Measurements from ENCODE around the gene PCLO. TPM values are rescaled to one million over a fixed set of nuclear protein-coding genes. Genes with fewer than 3 reads are reported as not detected.
A peak's percentile ranks its signal among the peaks of the same experiment; 100 is the strongest.

PCLO gene
- total and polyA plus RNA-seq, 2 of the 8 experiments (the other 6 are each of a cell fraction or from before 2014, with no cell fraction given) = 1.5 to 3.2 TPM

DNA sequence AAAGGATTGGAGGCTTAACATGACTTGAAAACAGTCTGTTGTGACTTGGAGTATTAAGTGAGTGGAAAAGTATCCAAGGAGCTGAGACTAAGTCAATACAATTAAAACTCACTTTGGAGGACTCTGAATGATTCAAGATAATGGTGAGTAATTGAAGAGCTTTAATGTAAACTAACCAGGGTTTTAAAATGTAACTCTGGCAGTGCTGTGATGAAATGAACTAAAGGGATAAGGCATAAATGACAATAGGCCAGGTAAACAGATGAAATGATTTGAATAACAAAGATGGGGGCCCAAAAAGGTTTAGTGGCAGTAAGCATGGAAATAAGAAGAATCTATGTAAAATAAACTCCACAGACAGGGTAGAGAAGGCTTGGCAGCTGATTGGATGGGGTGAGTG lies 402.6 kb downstream of the PCLO start (continued):
- TF ChIP-seq, protein P1, sequence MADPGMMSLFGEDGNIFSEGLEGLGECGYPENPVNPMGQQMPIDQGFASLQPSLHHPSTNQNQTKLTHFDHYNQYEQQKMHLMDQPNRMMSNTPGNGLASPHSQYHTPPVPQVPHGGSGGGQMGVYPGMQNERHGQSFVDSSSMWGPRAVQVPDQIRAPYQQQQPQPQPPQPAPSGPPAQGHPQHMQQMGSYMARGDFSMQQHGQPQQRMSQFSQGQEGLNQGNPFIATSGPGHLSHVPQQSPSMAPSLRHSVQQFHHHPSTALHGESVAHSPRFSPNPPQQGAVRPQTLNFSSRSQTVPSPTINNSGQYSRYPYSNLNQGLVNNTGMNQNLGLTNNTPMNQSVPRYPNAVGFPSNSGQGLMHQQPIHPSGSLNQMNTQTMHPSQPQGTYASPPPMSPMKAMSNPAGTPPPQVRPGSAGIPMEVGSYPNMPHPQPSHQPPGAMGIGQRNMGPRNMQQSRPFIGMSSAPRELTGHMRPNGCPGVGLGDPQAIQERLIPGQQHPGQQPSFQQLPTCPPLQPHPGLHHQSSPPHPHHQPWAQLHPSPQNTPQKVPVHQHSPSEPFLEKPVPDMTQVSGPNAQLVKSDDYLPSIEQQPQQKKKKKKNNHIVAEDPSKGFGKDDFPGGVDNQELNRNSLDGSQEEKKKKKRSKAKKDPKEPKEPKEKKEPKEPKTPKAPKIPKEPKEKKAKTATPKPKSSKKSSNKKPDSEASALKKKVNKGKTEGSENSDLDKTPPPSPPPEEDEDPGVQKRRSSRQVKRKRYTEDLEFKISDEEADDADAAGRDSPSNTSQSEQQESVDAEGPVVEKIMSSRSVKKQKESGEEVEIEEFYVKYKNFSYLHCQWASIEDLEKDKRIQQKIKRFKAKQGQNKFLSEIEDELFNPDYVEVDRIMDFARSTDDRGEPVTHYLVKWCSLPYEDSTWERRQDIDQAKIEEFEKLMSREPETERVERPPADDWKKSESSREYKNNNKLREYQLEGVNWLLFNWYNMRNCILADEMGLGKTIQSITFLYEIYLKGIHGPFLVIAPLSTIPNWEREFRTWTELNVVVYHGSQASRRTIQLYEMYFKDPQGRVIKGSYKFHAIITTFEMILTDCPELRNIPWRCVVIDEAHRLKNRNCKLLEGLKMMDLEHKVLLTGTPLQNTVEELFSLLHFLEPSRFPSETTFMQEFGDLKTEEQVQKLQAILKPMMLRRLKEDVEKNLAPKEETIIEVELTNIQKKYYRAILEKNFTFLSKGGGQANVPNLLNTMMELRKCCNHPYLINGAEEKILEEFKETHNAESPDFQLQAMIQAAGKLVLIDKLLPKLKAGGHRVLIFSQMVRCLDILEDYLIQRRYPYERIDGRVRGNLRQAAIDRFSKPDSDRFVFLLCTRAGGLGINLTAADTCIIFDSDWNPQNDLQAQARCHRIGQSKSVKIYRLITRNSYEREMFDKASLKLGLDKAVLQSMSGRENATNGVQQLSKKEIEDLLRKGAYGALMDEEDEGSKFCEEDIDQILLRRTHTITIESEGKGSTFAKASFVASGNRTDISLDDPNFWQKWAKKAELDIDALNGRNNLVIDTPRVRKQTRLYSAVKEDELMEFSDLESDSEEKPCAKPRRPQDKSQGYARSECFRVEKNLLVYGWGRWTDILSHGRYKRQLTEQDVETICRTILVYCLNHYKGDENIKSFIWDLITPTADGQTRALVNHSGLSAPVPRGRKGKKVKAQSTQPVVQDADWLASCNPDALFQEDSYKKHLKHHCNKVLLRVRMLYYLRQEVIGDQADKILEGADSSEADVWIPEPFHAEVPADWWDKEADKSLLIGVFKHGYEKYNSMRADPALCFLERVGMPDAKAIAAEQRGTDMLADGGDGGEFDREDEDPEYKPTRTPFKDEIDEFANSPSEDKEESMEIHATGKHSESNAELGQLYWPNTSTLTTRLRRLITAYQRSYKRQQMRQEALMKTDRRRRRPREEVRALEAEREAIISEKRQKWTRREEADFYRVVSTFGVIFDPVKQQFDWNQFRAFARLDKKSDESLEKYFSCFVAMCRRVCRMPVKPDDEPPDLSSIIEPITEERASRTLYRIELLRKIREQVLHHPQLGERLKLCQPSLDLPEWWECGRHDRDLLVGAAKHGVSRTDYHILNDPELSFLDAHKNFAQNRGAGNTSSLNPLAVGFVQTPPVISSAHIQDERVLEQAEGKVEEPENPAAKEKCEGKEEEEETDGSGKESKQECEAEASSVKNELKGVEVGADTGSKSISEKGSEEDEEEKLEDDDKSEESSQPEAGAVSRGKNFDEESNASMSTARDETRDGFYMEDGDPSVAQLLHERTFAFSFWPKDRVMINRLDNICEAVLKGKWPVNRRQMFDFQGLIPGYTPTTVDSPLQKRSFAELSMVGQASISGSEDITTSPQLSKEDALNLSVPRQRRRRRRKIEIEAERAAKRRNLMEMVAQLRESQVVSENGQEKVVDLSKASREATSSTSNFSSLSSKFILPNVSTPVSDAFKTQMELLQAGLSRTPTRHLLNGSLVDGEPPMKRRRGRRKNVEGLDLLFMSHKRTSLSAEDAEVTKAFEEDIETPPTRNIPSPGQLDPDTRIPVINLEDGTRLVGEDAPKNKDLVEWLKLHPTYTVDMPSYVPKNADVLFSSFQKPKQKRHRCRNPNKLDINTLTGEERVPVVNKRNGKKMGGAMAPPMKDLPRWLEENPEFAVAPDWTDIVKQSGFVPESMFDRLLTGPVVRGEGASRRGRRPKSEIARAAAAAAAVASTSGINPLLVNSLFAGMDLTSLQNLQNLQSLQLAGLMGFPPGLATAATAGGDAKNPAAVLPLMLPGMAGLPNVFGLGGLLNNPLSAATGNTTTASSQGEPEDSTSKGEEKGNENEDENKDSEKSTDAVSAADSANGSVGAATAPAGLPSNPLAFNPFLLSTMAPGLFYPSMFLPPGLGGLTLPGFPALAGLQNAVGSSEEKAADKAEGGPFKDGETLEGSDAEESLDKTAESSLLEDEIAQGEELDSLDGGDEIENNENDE (IDR thresholded peaks at IDR 0.05; ENCODE audit: insufficient replicate concordance, low read length) = peak; percentile 85
- no peak for TF ChIP-seq RXRA (IDR thresholded peaks at IDR 0.05; ENCODE audit: insufficient read depth, low read depth, low read length)
